Peyer's patch (tissue), 4 donors: ENCODE results near the gene SLC24A4. TPM values are rescaled to one million over a fixed set of nuclear protein-coding genes. Genes with fewer than 3 reads are reported as not detected.

Experiments used
- DNase-seq, 3 donors: peaks; one replicate each; pipeline ENCODE4 v3.0.0-alpha.2; 2017 to 2019
- H3K27ac ChIP-seq, 4 donors: fragments of 200-600 bp; sonication (generic); one replicate each; pipeline ENCODE4 v1.5.1; 2016 to 2019
- H3K27me3 ChIP-seq, 2 donors: fragments of 200-600 bp; sonication (generic); one replicate each; pipeline ENCODE4 v1.5.1; 2019
- H3K36me3 ChIP-seq, 3 donors: fragments of 200-600 bp; sonication (generic); one replicate each; pipeline ENCODE4 v1.5.1; 2016 to 2019
- H3K4me1 ChIP-seq, 4 donors: fragments of 200-600 bp; sonication (generic); one replicate each; pipeline ENCODE4 v1.5.1; 2016 to 2019
- H3K4me3 ChIP-seq, 4 donors: fragments of 200-600 bp; sonication (generic); 1 replicate in 3 of 4; 2 replicates in 1 of 4; pipeline ENCODE4 v1.5.1; 2016 to 2019; ENCODE audit warnings: mild to moderate bottlenecking in 1 of 4
- H3K9me3 ChIP-seq, 4 donors: fragments of 200-600 bp; sonication (generic); one replicate each; pipeline ENCODE4 v1.5.1; 2016 to 2019; ENCODE audit warnings: mild to moderate bottlenecking in 1 of 4
- POLR2A ChIP-seq, 2 donors: fragments of 450-650 bp; IDR thresholded peaks; one replicate each; pipeline ENCODE4 v1.5.1; 2017; ENCODE audit warnings: antibody characterized with exemption in 2 of 2, mild to moderate bottlenecking in 2 of 2, moderate library complexity in 2 of 2
- total RNA-seq, 4 donors: library from RNA; depleted of rRNA; stranded (reverse); fragments of >200 nt; gene quantifications; one replicate each; pipeline ENCODE4 v1.1.0, GENCODE V29; 2016
- TF ChIP-seq, protein P1 (sequence below), 6 experiments: fragments of 450-650 bp in 4 of 6; fragments of 200-600 bp in 2 of 6; sonication (generic) in 1 of 6; IDR thresholded peaks; one replicate each; pipeline ENCODE4 v1.5.1; 2017 to 2019; ENCODE audit warnings: antibody characterized with exemption in 6 of 6, mild to moderate bottlenecking in 3 of 6, moderate library complexity in 1 of 6

The SLC24A4 gene
- total RNA-seq: 1 to 10 TPM in 1 of 4 donors, under 1 TPM in 2, not detected in 1; 0.18 to 1.7 (median 0.54) TPM

GRCh38 chr14:92323011-92323915 lies at the start of gene SLC24A4:
SLC24A4 (plus strand) TSS chr14:92323165; CDS start chr14:92323831, 666 bp downstream.
- Histone ChIP-seq H3K9me3 (no peaks in the 10 kb centered on the region), H3K27ac (no peak within 1 kb of the TSS), H3K36me3 (no peaks in the 10 kb centered on the region), H3K4me1 (peaks cover 0 to 19% (median 0%) of the 10 kb centered on the region in 4 donors), H3K27me3 (peaks cover 0 to 14% of the 10 kb centered on the region in 2 donors), H3K4me3 (peak within 1 kb of the TSS; percentile 15 to 47 (median 36))
- TF ChIP-seq, protein P1, sequence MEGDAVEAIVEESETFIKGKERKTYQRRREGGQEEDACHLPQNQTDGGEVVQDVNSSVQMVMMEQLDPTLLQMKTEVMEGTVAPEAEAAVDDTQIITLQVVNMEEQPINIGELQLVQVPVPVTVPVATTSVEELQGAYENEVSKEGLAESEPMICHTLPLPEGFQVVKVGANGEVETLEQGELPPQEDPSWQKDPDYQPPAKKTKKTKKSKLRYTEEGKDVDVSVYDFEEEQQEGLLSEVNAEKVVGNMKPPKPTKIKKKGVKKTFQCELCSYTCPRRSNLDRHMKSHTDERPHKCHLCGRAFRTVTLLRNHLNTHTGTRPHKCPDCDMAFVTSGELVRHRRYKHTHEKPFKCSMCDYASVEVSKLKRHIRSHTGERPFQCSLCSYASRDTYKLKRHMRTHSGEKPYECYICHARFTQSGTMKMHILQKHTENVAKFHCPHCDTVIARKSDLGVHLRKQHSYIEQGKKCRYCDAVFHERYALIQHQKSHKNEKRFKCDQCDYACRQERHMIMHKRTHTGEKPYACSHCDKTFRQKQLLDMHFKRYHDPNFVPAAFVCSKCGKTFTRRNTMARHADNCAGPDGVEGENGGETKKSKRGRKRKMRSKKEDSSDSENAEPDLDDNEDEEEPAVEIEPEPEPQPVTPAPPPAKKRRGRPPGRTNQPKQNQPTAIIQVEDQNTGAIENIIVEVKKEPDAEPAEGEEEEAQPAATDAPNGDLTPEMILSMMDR (IDR thresholded peaks at IDR 0.05): no peak
- TF ChIP-seq POLR2A (IDR thresholded peaks at IDR 0.05): no peak
- no peak for DNase-seq

DNA sequence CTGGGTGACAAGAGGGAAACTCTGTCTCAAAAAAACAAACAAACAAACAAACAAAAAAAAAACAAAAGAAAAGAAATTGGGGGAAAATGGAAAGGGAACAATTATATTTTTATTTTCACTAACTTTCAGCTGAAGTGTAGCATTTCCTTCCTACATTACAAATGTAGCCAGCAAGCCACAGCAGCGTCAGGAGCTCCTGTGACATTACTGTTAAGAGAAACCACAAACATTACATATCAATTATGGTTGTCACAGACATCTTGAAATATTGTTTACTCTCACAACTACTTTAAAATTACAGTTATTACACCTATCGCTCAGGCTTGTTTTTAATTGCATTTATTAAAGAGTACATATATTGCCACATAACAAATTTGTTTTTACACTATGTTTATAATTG lies 49.8 kb upstream of the SLC24A4 start:
- no peak for DNase-seq
- TF ChIP-seq POLR2A (IDR thresholded peaks at IDR 0.05): no peak
- TF ChIP-seq, protein P1 (IDR thresholded peaks at IDR 0.05): no peak

GRCh38 chr14:92274055-92274454 lies 48.9 kb upstream of the SLC24A4 start:
- H3K27ac ChIP-seq: no peak overlapping the region
- no peak for DNase-seq
- H3K9me3 ChIP-seq: no peaks in the 10 kb centered on the region
- H3K27me3 ChIP-seq: no peaks in the 10 kb centered on the region
- H3K4me3 ChIP-seq: no peak overlapping the region
- TF ChIP-seq, protein P1 (IDR thresholded peaks at IDR 0.05): no peak
- no peak for TF ChIP-seq POLR2A (IDR thresholded peaks at IDR 0.05)
- no peaks in the 10 kb centered on the region for H3K4me1 ChIP-seq
- no peaks in the 10 kb centered on the region for H3K36me3 ChIP-seq

More for the DNA sequence above, 49.8 kb upstream of the SLC24A4 start:
- Histone ChIP-seq H3K27ac (no peak overlapping the region), H3K9me3 (no peaks in the 10 kb centered on the region), H3K4me1 (no peaks in the 10 kb centered on the region), H3K27me3 (no peaks in the 10 kb centered on the region), H3K4me3 (no peak overlapping the region), H3K36me3 (no peaks in the 10 kb centered on the region)

GRCh38 chr14:92276074-92276473 lies 46.9 kb upstream of the SLC24A4 start:
- TF ChIP-seq POLR2A (IDR thresholded peaks at IDR 0.05): no peak
- TF ChIP-seq, protein P1 (IDR thresholded peaks at IDR 0.05): no peak
- H3K4me1 ChIP-seq: no peaks in the 10 kb centered on the region
- no peak for DNase-seq

GRCh38 chr14:92277031-92277430 lies 45.9 kb upstream of the SLC24A4 start:
- Histone ChIP-seq H3K4me3 (no peak overlapping the region), H3K36me3 (no peaks in the 10 kb centered on the region), H3K4me1 (no peaks in the 10 kb centered on the region), H3K9me3 (no peaks in the 10 kb centered on the region), H3K27ac (no peak overlapping the region), H3K27me3 (no peaks in the 10 kb centered on the region)
- no peak for DNase-seq
- TF ChIP-seq, protein P1 (IDR thresholded peaks at IDR 0.05): no peak
- TF ChIP-seq POLR2A (IDR thresholded peaks at IDR 0.05): no peak

More at GRCh38 chr14:92276074-92276473, 46.9 kb upstream of the SLC24A4 start:
- Histone ChIP-seq H3K27ac (no peak overlapping the region), H3K27me3 (no peaks in the 10 kb centered on the region), H3K9me3 (no peaks in the 10 kb centered on the region), H3K36me3 (no peaks in the 10 kb centered on the region), H3K4me3 (no peak overlapping the region)
